ENCODE measurements around the gene UBR2. TPM values are rescaled to one million over a fixed set of nuclear protein-coding genes. Genes with fewer than 3 reads are reported as not detected.
"Not testable (repeated sequence)": the region's sequence is repeated elsewhere in the genome, so short reads cannot be mapped to it uniquely, and the experiment has no call there.

UBR2 gene
- total and polyA plus RNA-seq, 2 donors (not counting 3 experiments of a cell fraction or from before 2014, with no cell fraction given): 8.0 to 22.3 TPM

DNA sequence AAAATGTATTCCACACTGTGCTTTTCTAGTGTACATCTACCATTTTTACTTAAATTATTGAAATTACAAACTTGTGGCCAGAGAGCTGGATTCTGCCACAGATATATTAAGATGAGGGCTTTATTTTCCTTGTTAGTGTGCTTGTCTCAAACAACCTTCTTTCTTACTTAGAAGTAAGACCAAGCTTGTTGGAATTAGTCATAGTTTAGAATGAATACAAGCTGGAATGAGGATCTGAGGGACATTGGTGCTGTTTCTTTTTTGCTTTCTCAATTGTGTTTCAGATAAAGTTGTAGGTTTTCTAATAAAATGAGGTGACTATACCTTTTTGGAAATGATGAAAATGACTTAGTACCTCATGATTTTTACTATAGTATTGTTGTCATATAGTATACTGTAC lies 40.3 kb downstream of the UBR2 start:
- no peaks in the 10 kb centered on the region for H4K20me1 ChIP-seq (replicated peaks; ENCODE audit: control insufficient read depth, extremely low read depth, insufficient read depth, low read length)
- ChIA-PET POLR2A (no interaction called here), CTCF (interaction anchor here (1.0 to 1.3 kb wide), 2 partner anchors 16 to 39 kb away, joined by 3 read pairs; no protein-coding TSS in a partner anchor)
- H3K27me3 ChIP-seq (ENCODE audit: control insufficient read depth in 2 of 2, insufficient read depth in 2 of 2, low read length in 2 of 2): no peaks in the 10 kb centered on the region
- H3K4me1 ChIP-seq (ENCODE audit: control insufficient read depth, extremely low read depth, insufficient read depth, low read length): no peaks in the 10 kb centered on the region
- H3K27ac ChIP-seq (ENCODE audit: insufficient read depth, low read depth, low read length): no peak overlapping the region
- intact Hi-C loops (cut with micrococcal nuclease) (no loop called here), dilution Hi-C loops (cut with MboI; ENCODE audit: extremely low pct_ligation_motif_present, low sequenced_read_pairs) (no loop called here)
- peaks cover 2% of the 10 kb centered on the region for H3K79me2 ChIP-seq (ENCODE audit: control insufficient read depth, insufficient read depth, low read length)
- H3K4me3 ChIP-seq (replicated peaks in 1 of 3; ENCODE audit: insufficient read depth in 1 of 3, low read depth in 1 of 3, low read length in 3 of 3): no peak overlapping the region
- no peak overlapping the region for H3K9ac ChIP-seq (replicated peaks; ENCODE audit: extremely low read depth, insufficient read depth, low read length)
- H3K36me3 ChIP-seq (ENCODE audit: control insufficient read depth in 2 of 2, extremely low read depth in 1 of 2, insufficient read depth in 2 of 2, low read length in 2 of 2): no peaks in the 10 kb centered on the region
- no peaks in the 10 kb centered on the region for H3K9me3 ChIP-seq (replicated peaks; ENCODE audit: control insufficient read depth, insufficient read depth, low read length)
- no peak for FAIRE-seq
- H2AFZ ChIP-seq (ENCODE audit: low read depth, low read length): no peak overlapping the region
- BruUV-seq (replicated peaks): no TSS peak
- no peak overlapping the region for H3K4me2 ChIP-seq (ENCODE audit: insufficient read depth, low read length)
- H3K9me1 ChIP-seq (replicated peaks; ENCODE audit: control insufficient read depth, extremely low read depth, insufficient read depth, low read length): no peaks in the 10 kb centered on the region
- TF ChIP-seq POLR2AphosphoS5 (IDR thresholded peaks at IDR 0.05; ENCODE audit: insufficient read depth, low read depth, low read length) (no peak), JUN (IDR thresholded peaks at IDR 0.05; ENCODE audit: borderline replicate concordance, insufficient read depth, insufficient read length, low read depth) (no peak), POLR2A (IDR thresholded peaks at IDR 0.05; ENCODE audit: low read depth, low read length) (no peak), FOS (IDR thresholded peaks at IDR 0.05; ENCODE audit: borderline replicate concordance, insufficient read depth, low read length) (no peak), EZH2 (IDR thresholded peaks at IDR 0.05; ENCODE audit: borderline replicate concordance, low read depth, low read length, severe bottlenecking) (no peak), MYC (IDR thresholded peaks at IDR 0.05; ENCODE audit: low read depth, low read length) (no peak), GATA2 (IDR thresholded peaks at IDR 0.05; ENCODE audit: insufficient read depth, insufficient read length, low read depth, low read length) (no peak)
- TF ChIP-seq, protein P1, sequence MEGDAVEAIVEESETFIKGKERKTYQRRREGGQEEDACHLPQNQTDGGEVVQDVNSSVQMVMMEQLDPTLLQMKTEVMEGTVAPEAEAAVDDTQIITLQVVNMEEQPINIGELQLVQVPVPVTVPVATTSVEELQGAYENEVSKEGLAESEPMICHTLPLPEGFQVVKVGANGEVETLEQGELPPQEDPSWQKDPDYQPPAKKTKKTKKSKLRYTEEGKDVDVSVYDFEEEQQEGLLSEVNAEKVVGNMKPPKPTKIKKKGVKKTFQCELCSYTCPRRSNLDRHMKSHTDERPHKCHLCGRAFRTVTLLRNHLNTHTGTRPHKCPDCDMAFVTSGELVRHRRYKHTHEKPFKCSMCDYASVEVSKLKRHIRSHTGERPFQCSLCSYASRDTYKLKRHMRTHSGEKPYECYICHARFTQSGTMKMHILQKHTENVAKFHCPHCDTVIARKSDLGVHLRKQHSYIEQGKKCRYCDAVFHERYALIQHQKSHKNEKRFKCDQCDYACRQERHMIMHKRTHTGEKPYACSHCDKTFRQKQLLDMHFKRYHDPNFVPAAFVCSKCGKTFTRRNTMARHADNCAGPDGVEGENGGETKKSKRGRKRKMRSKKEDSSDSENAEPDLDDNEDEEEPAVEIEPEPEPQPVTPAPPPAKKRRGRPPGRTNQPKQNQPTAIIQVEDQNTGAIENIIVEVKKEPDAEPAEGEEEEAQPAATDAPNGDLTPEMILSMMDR (IDR thresholded peaks at IDR 0.05; ENCODE audit: extremely low read depth in 1 of 2, insufficient read depth in 1 of 2, low read depth in 1 of 2, low read length in 2 of 2): no peak
- TF ChIP-seq, protein P2, sequence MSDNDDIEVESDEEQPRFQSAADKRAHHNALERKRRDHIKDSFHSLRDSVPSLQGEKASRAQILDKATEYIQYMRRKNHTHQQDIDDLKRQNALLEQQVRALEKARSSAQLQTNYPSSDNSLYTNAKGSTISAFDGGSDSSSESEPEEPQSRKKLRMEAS (IDR thresholded peaks at IDR 0.05; ENCODE audit: insufficient read depth, insufficient read length): no peak
- DNase-seq (ENCODE audit: low read depth, low spot score): no peak

DNA sequence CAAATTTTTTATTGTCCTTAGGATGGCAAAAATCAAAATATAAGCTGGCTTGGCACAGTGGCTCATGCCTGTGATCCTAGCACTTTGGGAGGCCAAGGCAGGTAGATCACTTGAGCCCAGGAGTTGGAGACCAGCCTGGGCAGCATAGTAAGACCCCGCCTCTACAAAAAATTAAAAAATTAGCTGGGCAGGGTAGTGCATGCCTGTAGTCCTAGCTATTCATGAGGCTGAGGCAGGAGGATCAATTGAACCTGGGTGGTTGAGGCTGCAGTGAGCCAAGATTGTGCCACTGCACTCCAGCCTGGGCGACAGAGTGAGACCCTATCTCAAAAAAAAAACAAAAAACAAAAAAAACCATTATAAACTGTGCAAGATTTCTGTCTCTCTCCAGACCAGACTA lies 40.9 kb downstream of the UBR2 start:
- H2AFZ ChIP-seq (ENCODE audit: low read depth, low read length); H3K27me3 ChIP-seq (ENCODE audit: control insufficient read depth in 2 of 2, insufficient read depth in 2 of 2, low read length in 2 of 2); H3K9me1 ChIP-seq (replicated peaks; ENCODE audit: control insufficient read depth, extremely low read depth, insufficient read depth, low read length); BruUV-seq (replicated peaks); H4K20me1 ChIP-seq (replicated peaks; ENCODE audit: control insufficient read depth, extremely low read depth, insufficient read depth, low read length); H3K9me3 ChIP-seq (replicated peaks; ENCODE audit: control insufficient read depth, insufficient read depth, low read length); dilution Hi-C loops (cut with MboI; ENCODE audit: extremely low pct_ligation_motif_present, low sequenced_read_pairs); POLR2A ChIA-PET; H3K4me2 ChIP-seq (ENCODE audit: insufficient read depth, low read length); H3K36me3 ChIP-seq (ENCODE audit: control insufficient read depth in 2 of 2, extremely low read depth in 1 of 2, insufficient read depth in 2 of 2, low read length in 2 of 2); DNase-seq (ENCODE audit: low read depth, low spot score); H3K9ac ChIP-seq (replicated peaks; ENCODE audit: extremely low read depth, insufficient read depth, low read length); H3K79me2 ChIP-seq (ENCODE audit: control insufficient read depth, insufficient read depth, low read length); H3K4me1 ChIP-seq (ENCODE audit: control insufficient read depth, extremely low read depth, insufficient read depth, low read length); H3K27ac ChIP-seq (ENCODE audit: insufficient read depth, low read depth, low read length); intact Hi-C loops (cut with micrococcal nuclease); FAIRE-seq; H3K4me3 ChIP-seq (replicated peaks in 1 of 3; ENCODE audit: insufficient read depth in 1 of 3, low read depth in 1 of 3, low read length in 3 of 3): not testable (repeated sequence)
- CTCF ChIA-PET: interaction anchor here (1.0 kb wide), 1 partner anchor 39 kb away, joined by 3 read pairs; no protein-coding TSS in a partner anchor

All from endothelial cell of umbilical vein (primary cell).